Measurements from ENCODE around the gene NRF1.

The NRF1 gene

DNA sequence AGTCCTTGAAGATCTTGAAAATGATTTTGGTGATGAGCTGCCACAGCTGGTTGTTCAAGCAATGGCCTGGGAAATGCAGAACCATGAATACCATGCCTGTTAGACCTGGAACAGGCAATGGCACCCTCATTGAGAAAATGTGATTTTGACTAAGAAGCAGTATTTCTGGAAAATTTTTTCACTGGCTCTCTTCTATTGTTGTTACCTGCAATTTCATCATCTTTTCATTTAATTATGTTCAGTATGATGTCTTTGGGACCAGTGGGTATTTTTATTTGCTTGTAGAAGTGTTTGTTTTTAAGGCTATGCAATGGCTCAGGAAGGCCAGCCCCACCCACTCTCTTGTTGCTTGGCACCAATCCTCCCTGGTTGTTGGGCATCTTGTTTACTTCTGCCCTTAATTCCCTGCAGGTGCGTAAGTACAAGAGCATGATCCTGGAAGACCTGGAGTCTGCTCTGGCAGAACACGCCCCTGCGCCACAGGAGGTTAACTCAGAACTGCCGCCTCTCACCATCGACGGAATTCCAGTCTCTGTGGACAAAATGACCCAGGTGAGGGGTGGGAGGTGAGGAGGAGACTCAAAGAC is 78.6 kb downstream of the NRF1 start:
- POLR2A ChIA-PET = no interaction called here
- H3K4me3 ChIP-seq (ENCODE audit: low read depth, low read length) = no peak overlapping the region
- no peak for DNase-seq (ENCODE audit: low read depth, low spot score)
- CTCF ChIA-PET = no interaction called here
- TF ChIP-seq CTCF (IDR thresholded peaks at IDR 0.05; ENCODE audit: insufficient read depth, low read length, missing control alignments) = no peak

DNA sequence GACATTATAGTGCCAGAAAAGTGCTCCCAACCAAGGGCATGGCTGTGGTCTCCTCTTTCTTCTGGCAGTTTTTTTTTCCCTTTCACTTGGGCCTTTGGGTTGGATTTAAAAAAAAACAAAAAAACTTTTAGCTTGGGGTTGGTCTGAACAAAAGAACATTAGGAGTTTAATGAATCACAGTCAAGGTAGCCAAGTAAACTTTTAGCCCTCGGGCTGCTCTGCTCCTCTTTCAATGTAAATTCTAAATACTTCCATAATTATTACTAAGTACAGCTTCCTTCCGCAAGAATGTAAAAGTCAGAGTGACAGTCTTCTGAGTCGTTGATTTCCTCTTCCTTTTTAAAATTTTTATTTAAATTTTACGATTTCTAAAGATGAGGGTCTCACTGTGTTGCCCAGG is 79.2 kb downstream of the NRF1 start:
- TF ChIP-seq CTCF (IDR thresholded peaks at IDR 0.05; ENCODE audit: insufficient read depth, low read length, missing control alignments) = no peak
- DNase-seq (ENCODE audit: low read depth, low spot score) = no peak
- CTCF ChIA-PET = no interaction called here
- POLR2A ChIA-PET = interaction anchor here (0.7 kb wide), 1 partner anchor 131 kb away, joined by 3 read pairs; no protein-coding TSS in a partner anchor
- H3K4me3 ChIP-seq (ENCODE audit: low read depth, low read length) = no peak overlapping the region

DNA sequence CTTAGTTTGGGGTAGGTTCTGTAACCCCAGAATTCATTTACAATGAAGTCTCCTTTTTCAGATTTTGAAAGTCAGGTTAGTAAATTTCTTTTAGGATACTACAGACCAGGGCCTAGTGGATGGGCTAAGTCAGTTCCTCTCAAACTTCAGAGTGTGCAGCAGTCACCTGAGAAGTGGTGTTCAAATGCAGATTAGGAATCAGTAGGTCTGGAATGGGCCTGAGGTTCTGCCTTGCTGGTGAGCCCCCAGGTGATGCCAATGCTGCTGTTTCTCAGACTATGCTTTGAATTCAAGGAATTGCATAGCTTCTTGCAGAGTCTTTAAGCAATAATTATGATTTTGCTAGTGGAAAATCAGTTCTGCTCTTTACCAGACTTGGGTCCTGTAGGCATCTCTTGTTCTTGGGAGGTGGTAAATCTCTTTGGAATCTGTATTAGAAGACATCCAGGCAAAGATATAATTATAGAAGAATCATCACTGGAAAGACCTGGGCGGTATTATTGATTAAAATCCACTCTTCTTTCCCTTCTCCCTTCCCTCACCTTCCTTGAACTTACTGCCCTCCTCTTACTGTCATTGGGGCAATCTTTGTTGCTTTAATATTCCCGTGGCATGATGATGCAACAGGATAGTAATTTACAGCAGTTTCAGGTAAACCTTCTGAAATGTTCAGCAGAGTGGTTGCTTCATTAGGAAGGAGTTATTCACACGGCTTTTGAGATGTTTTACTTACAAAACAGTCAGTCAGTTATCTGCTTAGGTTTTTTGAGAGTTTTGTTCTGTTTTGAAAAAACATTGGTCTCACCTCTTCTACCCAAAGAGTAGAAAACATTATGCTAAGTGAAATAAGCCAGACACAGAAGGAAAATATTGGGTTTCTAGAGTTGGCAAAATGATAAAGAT is 87.2 kb downstream of the NRF1 start:
- no peak for TF ChIP-seq CTCF (IDR thresholded peaks at IDR 0.05; ENCODE audit: insufficient read depth, low read length, missing control alignments)
- CTCF ChIA-PET = interaction anchor here (2.0 kb wide), 1 partner anchor 313 kb away, joined by 4 read pairs; no protein-coding TSS in a partner anchor
- POLR2A ChIA-PET = no interaction called here
- DNase-seq (ENCODE audit: low read depth, low spot score) = no peak
- no peak overlapping the region for H3K4me3 ChIP-seq (ENCODE audit: low read depth, low read length)

DNA sequence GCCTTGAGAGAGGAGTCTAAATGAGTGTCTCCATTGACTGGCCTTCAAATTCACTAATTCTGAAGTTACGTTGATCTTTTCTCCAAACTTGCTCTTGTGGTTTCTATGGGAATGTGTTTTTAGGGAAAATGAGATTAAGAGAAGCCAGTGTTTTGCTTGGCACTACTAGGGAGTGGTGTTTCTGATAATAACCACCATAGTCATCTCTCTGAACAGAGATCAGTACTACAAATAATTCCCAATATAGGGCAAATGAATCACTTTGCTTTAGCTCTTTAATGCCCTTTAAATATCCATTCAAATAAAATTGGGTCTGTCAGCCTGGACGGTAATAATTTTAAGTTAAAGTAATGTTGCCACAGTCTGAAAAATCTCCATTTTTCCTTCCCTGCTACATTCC is 90.8 kb downstream of the NRF1 start:
- ChIA-PET CTCF (interaction anchor here (0.6 to 1.7 kb wide), 2 partner anchors 123 to 272 kb away, joined by 3 to 7 read pairs; no protein-coding TSS in a partner anchor), POLR2A (no interaction called here)
- TF ChIP-seq CTCF (IDR thresholded peaks at IDR 0.05; ENCODE audit: insufficient read depth, low read length, missing control alignments) = no peak
- H3K4me3 ChIP-seq (ENCODE audit: low read depth, low read length) = no peak overlapping the region
- DNase-seq (ENCODE audit: low read depth, low spot score) = peak; percentile 28

- H3K4me3 ChIP-seq (ENCODE audit: low read depth, low read length) = no peak overlapping the region
- DNase-seq (ENCODE audit: low read depth, low spot score) = no peak
- POLR2A ChIA-PET = no interaction called here
- no peak for TF ChIP-seq CTCF (IDR thresholded peaks at IDR 0.05; ENCODE audit: insufficient read depth, low read length, missing control alignments)
- CTCF ChIA-PET = interaction anchor here (1.7 kb wide), 1 partner anchor 123 kb away, joined by 7 read pairs; no protein-coding TSS in a partner anchor
Observed at GRCh38 chr7:129702761-129703338, 91.3 kb downstream of the NRF1 start.

- ChIA-PET POLR2A (no interaction called here), CTCF (interaction anchor here (1.7 kb wide), 1 partner anchor 122 kb away, joined by 7 read pairs; no protein-coding TSS in a partner anchor)
- TF ChIP-seq CTCF (IDR thresholded peaks at IDR 0.05; ENCODE audit: insufficient read depth, low read length, missing control alignments) = no peak
- no peak overlapping the region for H3K4me3 ChIP-seq (ENCODE audit: low read depth, low read length)
- no peak for DNase-seq (ENCODE audit: low read depth, low spot score)
Observed at GRCh38 chr7:129703751-129704150, 92.2 kb downstream of the NRF1 start.

Data from AG04449 (cell line).